Tibial nerve (tissue), 4 donors: ENCODE results near the gene CEP104.
"Not testable (repeated sequence)": the region's sequence is repeated elsewhere in the genome, so short reads cannot be mapped to it uniquely, and the experiment has no call there.

Source experiments
- EP300 ChIP-seq, 2 donors: sonication (generic); formaldehyde crosslinking; IDR thresholded peaks; one replicate each; pipeline ENCODE4 v1.6.1; 2017; ENCODE audit warnings: antibody characterized with exemption in 2 of 2, mild to moderate bottlenecking in 1 of 2
- POLR2A ChIP-seq, 2 donors: fragments of 450-650 bp; IDR thresholded peaks; one replicate each; pipeline ENCODE4 v1.6.1; 2017; ENCODE audit warnings: antibody characterized with exemption in 2 of 2, mild to moderate bottlenecking in 2 of 2, moderate library complexity in 2 of 2
- TF ChIP-seq, protein P1 (sequence below), 5 experiments: fragments of 200-600 bp in 3 of 5; fragments of 450-650 bp in 2 of 5; sonication (generic) in 3 of 5; IDR thresholded peaks; one replicate each; pipeline ENCODE4 v1.5.1; 2016 to 2019; ENCODE audit warnings: antibody characterized with exemption in 5 of 5, mild to moderate bottlenecking in 3 of 5, moderate library complexity in 2 of 5

DNA sequence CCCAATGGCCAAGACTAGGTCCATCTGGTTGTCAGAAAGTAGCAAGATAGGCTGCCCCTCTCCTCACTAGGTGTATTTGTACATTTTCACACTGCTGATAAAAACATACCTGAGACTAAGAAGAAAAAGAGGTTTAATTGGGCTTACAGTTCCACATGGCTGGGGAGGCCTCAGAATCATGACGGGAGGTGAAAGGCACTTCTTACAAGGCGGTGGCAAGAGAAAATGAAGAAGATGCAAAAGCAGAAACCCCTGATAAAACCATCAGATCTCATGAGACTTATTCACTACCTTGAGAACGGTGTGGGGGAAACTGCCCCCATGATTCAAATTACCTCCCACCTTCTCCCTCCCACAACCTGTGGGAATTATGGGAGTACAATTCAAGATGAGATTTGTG is 56.2 kb downstream of the CEP104 start:
- not testable (repeated sequence) for TF ChIP-seq POLR2A, EP300 (IDR thresholded peaks at IDR 0.05)
- TF ChIP-seq, protein P1, sequence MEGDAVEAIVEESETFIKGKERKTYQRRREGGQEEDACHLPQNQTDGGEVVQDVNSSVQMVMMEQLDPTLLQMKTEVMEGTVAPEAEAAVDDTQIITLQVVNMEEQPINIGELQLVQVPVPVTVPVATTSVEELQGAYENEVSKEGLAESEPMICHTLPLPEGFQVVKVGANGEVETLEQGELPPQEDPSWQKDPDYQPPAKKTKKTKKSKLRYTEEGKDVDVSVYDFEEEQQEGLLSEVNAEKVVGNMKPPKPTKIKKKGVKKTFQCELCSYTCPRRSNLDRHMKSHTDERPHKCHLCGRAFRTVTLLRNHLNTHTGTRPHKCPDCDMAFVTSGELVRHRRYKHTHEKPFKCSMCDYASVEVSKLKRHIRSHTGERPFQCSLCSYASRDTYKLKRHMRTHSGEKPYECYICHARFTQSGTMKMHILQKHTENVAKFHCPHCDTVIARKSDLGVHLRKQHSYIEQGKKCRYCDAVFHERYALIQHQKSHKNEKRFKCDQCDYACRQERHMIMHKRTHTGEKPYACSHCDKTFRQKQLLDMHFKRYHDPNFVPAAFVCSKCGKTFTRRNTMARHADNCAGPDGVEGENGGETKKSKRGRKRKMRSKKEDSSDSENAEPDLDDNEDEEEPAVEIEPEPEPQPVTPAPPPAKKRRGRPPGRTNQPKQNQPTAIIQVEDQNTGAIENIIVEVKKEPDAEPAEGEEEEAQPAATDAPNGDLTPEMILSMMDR (IDR thresholded peaks at IDR 0.05) = not testable (repeated sequence)
